ENCODE results near the gene OR5B17. TPM values are rescaled to one million over a fixed set of nuclear protein-coding genes. Genes with fewer than 3 reads are reported as not detected.
"Not testable (repeated sequence)": the region's sequence is repeated elsewhere in the genome, so short reads cannot be mapped to it uniquely, and the experiment has no call there.

Gene OR5B17
- not detected in 2 replicates for total RNA-seq (2021)
- not detected for Bru-seq, nascent RNA
- not detected for BruChase-seq, experiment 1, labeled RNA remaining after a 2-hour chase
- not detected for BruChase-seq, experiment 2, labeled RNA remaining after a 6-hour chase
- long read RNA-seq: 0 reads

GRCh38 chr11:58358969-58359368 is at the start of gene OR5B17:
Gene OR5B17, minus strand, starts transcription at chr11:58359069. Its CDS starts 0 bp downstream, at chr11:58359069.
- Histone ChIP-seq H3K27me3 (replicated peaks; ENCODE audit: insufficient read depth, low read depth, low read length, poor library complexity) (no peaks in the 10 kb centered on the region), H3K27ac (ENCODE audit: low read depth, low read length, poor library complexity, severe bottlenecking) (no peak within 1 kb of the TSS), H3K4me3 (ENCODE audit: low read depth, low read length, poor library complexity, severe bottlenecking) (no peak within 1 kb of the TSS), H3K4me1 (ENCODE audit: insufficient read depth, low read length, poor library complexity, severe bottlenecking) (no peaks in the 10 kb centered on the region), H3K9me3 (ENCODE audit: low read depth, low read length, poor library complexity, severe bottlenecking) (no peaks in the 10 kb centered on the region), H3K36me3 (ENCODE audit: insufficient read depth, low read length, poor library complexity, severe bottlenecking) (no peaks in the 10 kb centered on the region)
- BruUV-seq (replicated peaks): no TSS peak
- intact Hi-C loops (cut with micrococcal nuclease; ENCODE audit: unreplicated experiment): no loop called here
- POLR2A ChIA-PET (ENCODE audit: low non-redundant PET): no interaction called here
- no peak for DNase-seq (ENCODE audit: low spot score)
- CTCF ChIA-PET: no interaction called here
- no peak for TF ChIP-seq EZH2 (IDR thresholded peaks at IDR 0.05; ENCODE audit: borderline replicate concordance, low read depth, low read length, poor library complexity, severe bottlenecking)
- TF ChIP-seq, protein P1, sequence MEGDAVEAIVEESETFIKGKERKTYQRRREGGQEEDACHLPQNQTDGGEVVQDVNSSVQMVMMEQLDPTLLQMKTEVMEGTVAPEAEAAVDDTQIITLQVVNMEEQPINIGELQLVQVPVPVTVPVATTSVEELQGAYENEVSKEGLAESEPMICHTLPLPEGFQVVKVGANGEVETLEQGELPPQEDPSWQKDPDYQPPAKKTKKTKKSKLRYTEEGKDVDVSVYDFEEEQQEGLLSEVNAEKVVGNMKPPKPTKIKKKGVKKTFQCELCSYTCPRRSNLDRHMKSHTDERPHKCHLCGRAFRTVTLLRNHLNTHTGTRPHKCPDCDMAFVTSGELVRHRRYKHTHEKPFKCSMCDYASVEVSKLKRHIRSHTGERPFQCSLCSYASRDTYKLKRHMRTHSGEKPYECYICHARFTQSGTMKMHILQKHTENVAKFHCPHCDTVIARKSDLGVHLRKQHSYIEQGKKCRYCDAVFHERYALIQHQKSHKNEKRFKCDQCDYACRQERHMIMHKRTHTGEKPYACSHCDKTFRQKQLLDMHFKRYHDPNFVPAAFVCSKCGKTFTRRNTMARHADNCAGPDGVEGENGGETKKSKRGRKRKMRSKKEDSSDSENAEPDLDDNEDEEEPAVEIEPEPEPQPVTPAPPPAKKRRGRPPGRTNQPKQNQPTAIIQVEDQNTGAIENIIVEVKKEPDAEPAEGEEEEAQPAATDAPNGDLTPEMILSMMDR (conservative IDR thresholded peaks at IDR 0.05; ENCODE audit: low read depth, low read length): no peak

- no peaks in the 10 kb centered on the region for H3K4me1 ChIP-seq (ENCODE audit: insufficient read depth, low read length, poor library complexity, severe bottlenecking)
- no peak for DNase-seq (ENCODE audit: low spot score)
- peaks cover 4% of the 10 kb centered on the region for H3K9me3 ChIP-seq (ENCODE audit: low read depth, low read length, poor library complexity, severe bottlenecking)
- no TSS peak for BruUV-seq (replicated peaks)
- ChIA-PET POLR2A (ENCODE audit: low non-redundant PET) (no interaction called here), CTCF (no interaction called here)
- H3K4me3 ChIP-seq (ENCODE audit: low read depth, low read length, poor library complexity, severe bottlenecking): no peak within 1 kb of the TSS
- H3K27ac ChIP-seq (ENCODE audit: low read depth, low read length, poor library complexity, severe bottlenecking): no peak within 1 kb of the TSS
- peaks cover 4% of the 10 kb centered on the region for H3K27me3 ChIP-seq (replicated peaks; ENCODE audit: insufficient read depth, low read depth, low read length, poor library complexity)
- no peak for TF ChIP-seq EZH2 (IDR thresholded peaks at IDR 0.05; ENCODE audit: borderline replicate concordance, low read depth, low read length, poor library complexity, severe bottlenecking)
- TF ChIP-seq, protein P1 (conservative IDR thresholded peaks at IDR 0.05; ENCODE audit: low read depth, low read length): no peak
- intact Hi-C loops (cut with micrococcal nuclease; ENCODE audit: unreplicated experiment): no loop called here
- H3K36me3 ChIP-seq (ENCODE audit: insufficient read depth, low read length, poor library complexity, severe bottlenecking): no peaks in the 10 kb centered on the region
Measured at GRCh38 chr11:58406774-58407173, 47.9 kb upstream of the OR5B17 start, which contains the start of gene OR5B3. Gene OR5B3, minus strand, starts transcription at chr11:58406874. Its CDS starts 3,465 bp downstream, at chr11:58403409.

- CTCF ChIA-PET; H3K27ac ChIP-seq (ENCODE audit: low read depth, low read length, poor library complexity, severe bottlenecking); H3K27me3 ChIP-seq (replicated peaks; ENCODE audit: insufficient read depth, low read depth, low read length, poor library complexity); H3K4me1 ChIP-seq (ENCODE audit: insufficient read depth, low read length, poor library complexity, severe bottlenecking); DNase-seq (ENCODE audit: low spot score); intact Hi-C loops (cut with micrococcal nuclease; ENCODE audit: unreplicated experiment); H3K4me3 ChIP-seq (ENCODE audit: low read depth, low read length, poor library complexity, severe bottlenecking); H3K36me3 ChIP-seq (ENCODE audit: insufficient read depth, low read length, poor library complexity, severe bottlenecking); POLR2A ChIA-PET (ENCODE audit: low non-redundant PET); BruUV-seq (replicated peaks); H3K9me3 ChIP-seq (ENCODE audit: low read depth, low read length, poor library complexity, severe bottlenecking): not testable (repeated sequence)
Measured at GRCh38 chr11:58399622-58400021, 40.8 kb upstream of the OR5B17 start.

GRCh38 chr11:58395581-58395980 is 36.7 kb upstream of the OR5B17 start:
- Histone ChIP-seq H3K4me3 (ENCODE audit: low read depth, low read length, poor library complexity, severe bottlenecking) (no peak overlapping the region), H3K27me3 (replicated peaks; ENCODE audit: insufficient read depth, low read depth, low read length, poor library complexity) (no peaks in the 10 kb centered on the region), H3K36me3 (ENCODE audit: insufficient read depth, low read length, poor library complexity, severe bottlenecking) (no peaks in the 10 kb centered on the region), H3K27ac (ENCODE audit: low read depth, low read length, poor library complexity, severe bottlenecking) (no peak overlapping the region), H3K4me1 (ENCODE audit: insufficient read depth, low read length, poor library complexity, severe bottlenecking) (no peaks in the 10 kb centered on the region), H3K9me3 (ENCODE audit: low read depth, low read length, poor library complexity, severe bottlenecking) (peaks cover 11% of the 10 kb centered on the region)
- CTCF ChIA-PET: no interaction called here
- BruUV-seq (replicated peaks): no TSS peak
- TF ChIP-seq, protein P1 (conservative IDR thresholded peaks at IDR 0.05; ENCODE audit: low read depth, low read length): no peak
- no peak for TF ChIP-seq EZH2 (IDR thresholded peaks at IDR 0.05; ENCODE audit: borderline replicate concordance, low read depth, low read length, poor library complexity, severe bottlenecking)
- intact Hi-C loops (cut with micrococcal nuclease; ENCODE audit: unreplicated experiment): no loop called here
- POLR2A ChIA-PET (ENCODE audit: low non-redundant PET): no interaction called here
- DNase-seq (ENCODE audit: low spot score): no peak
